Measurements from ENCODE around the gene FA2H. TPM values are rescaled to one million over a fixed set of nuclear protein-coding genes. Genes with fewer than 3 reads are reported as not detected.

FA2H gene
- total and polyA plus RNA-seq, 10 of the 15 experiments (the other 5 are each of a cell fraction or from before 2014, with no cell fraction given) = 0.05 to 0.73 (median 0.51) TPM; not detected in 3

DNA sequence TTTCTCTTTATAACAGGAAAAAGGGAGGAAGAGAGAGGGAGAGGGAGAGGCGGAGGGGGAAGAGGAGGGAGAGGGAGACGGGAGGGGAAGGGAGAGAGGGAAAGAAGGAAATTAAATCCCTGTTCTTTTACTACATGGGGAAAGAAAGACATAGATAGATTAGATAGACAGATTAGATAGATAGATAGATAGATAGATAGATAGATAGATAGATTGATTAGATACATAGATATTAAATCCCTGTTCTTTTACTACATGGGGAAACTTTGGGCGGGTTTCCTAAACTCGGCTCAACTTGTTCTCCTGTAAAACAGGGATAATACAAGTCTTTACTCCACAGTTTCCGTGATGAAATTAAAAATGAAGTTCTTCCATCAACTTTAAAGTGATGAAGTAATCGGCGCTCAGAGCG lies 108.6 kb downstream of the FA2H start:
- Histone ChIP-seq H3K79me2 (ENCODE audit: control insufficient read depth, insufficient read depth, low read length) (peaks cover 52% of the 10 kb centered on the region), H3K4me1 (ENCODE audit: control insufficient read depth, insufficient read depth, low read length) (peaks cover 5% of the 10 kb centered on the region), H3K27me3 (replicated peaks in 1 of 2; ENCODE audit: control insufficient read depth in 2 of 2, insufficient read depth in 2 of 2, low read length in 1 of 2) (no peaks in the 10 kb centered on the region), H3K36me3 (ENCODE audit: control insufficient read depth in 2 of 2, insufficient read depth in 2 of 2, low read length in 1 of 2) (peaks cover 2 to 28% of the 10 kb centered on the region in 2 experiments), H3K27ac (ENCODE audit: control insufficient read depth, insufficient read depth) (peak overlapping the region; percentile 87), H2AFZ (ENCODE audit: control insufficient read depth, low read depth, low read length) (no peak overlapping the region), H4K20me1 (ENCODE audit: control insufficient read depth, insufficient read depth) (no peaks in the 10 kb centered on the region), H3K9ac (ENCODE audit: control insufficient read depth, insufficient read depth, low read length) (peak overlapping the region; percentile 95), H3K4me3 (peak overlapping the region; percentile 76), H3K4me2 (ENCODE audit: control insufficient read depth, insufficient read depth) (peak overlapping the region; percentile 71), H3K9me3 (replicated peaks; ENCODE audit: control insufficient read depth, insufficient read depth, low read length) (no peaks in the 10 kb centered on the region)
- ATAC-seq = no peak
- no peak for TF ChIP-seq TBL1XR1 (IDR thresholded peaks at IDR 0.05; ENCODE audit: low read depth, low read length)
- intact Hi-C loops (cut with micrococcal nuclease; ENCODE audit: unreplicated experiment) = loop anchor here (2.0 kb wide), 1 partner anchor 33 kb away; no protein-coding TSS in a partner anchor
- BruUV-seq (replicated peaks) = no TSS peak
- in situ Hi-C loops (cut with MboI) = no loop called here
- POLR2A ChIA-PET = interaction anchor here (1.1 to 3.4 kb wide), 4 partner anchors 9 to 33 kb away, joined by 5 to 28 read pairs (median 16); partner anchors contain the start of gene MLKL
- 1% methylated on average over 7 of the region's 8 CpGs for WGBS (ENCODE audit: insufficient coverage, insufficient replicate concordance, low lambda C conversion rate, missing lambda C conversion rate)
- RAD21 ChIA-PET (ENCODE audit: unreplicated experiment) = interaction anchor here (1.5 to 1.6 kb wide), 2 partner anchors 9 to 197 kb away, joined by 4 to 6 read pairs; no protein-coding TSS in a partner anchor
- SMC1A ChIA-PET (ENCODE audit: uncharacterized antibody, unreplicated experiment) = interaction anchor here (0.9 to 1.7 kb wide), 3 partner anchors 30 to 180 kb away, joined by 4 to 7 read pairs (median 4); no protein-coding TSS in a partner anchor
- no peak for FAIRE-seq
- no peak for DNase-seq (ENCODE audit: low read depth, low spot score)
- CTCF ChIA-PET = interaction anchor here (2.4 to 2.8 kb wide), 2 partner anchors 14 to 33 kb away, joined by 5 to 14 read pairs; no protein-coding TSS in a partner anchor

Other genes with a start within 250 kb of the FA2H start
- 27.0 and 31.0 TPM in 2 replicates for gene GLG1, start 167.7 kb downstream of the FA2H start, total RNA-seq (2014; rRNA removed)
- gene GLG1, start 167.7 kb downstream of the FA2H start, total RNA-seq (2014; rRNA removed; fragmentation: Illumina TruSeq; extraction: Trizol) = 28.5 and 29.0 TPM in 2 replicates
- 41.9 and 45.5 TPM in 2 replicates for gene GLG1, start 167.7 kb downstream of the FA2H start, total RNA-seq (2021)
- gene GLG1, start 167.7 kb downstream of the FA2H start, polyA plus RNA-seq (2011; rRNA removed) = 32.4 and 42.4 TPM in 2 replicates
- 24.3 and 27.4 TPM in 2 replicates for gene GLG1, start 167.7 kb downstream of the FA2H start, polyA plus RNA-seq (2014; fragmentation: Illumina TruSeq; extraction: Trizol)
- gene GLG1, start 167.7 kb downstream of the FA2H start, polyA plus RNA-seq (2014; fragmentation: Nextera tagmentation; extraction: Ambion mirVana) = 1 to 10 TPM; 7.6 to 9.6 TPM
- gene GLG1, start 167.7 kb downstream of the FA2H start, polyA plus RNA-seq (2014; rRNA removed) = 22.4 and 24.5 TPM in 2 replicates
- 10 to 100 TPM; 41.0 to 49.4 TPM for gene GLG1, start 167.7 kb downstream of the FA2H start, polyA plus RNA-seq (2016; fragmentation: Nextera tagmentation; extraction: Ambion mirVana)
- gene RFWD3, start 107.9 kb downstream of the FA2H start, total RNA-seq (2014; rRNA removed) = 52.0 and 53.5 TPM in 2 replicates
- 52.1 and 53.3 TPM in 2 replicates for gene RFWD3, start 107.9 kb downstream of the FA2H start, total RNA-seq (2014; rRNA removed; fragmentation: Illumina TruSeq; extraction: Trizol)
- gene RFWD3, start 107.9 kb downstream of the FA2H start, total RNA-seq (2021) = 73.5 and 78.5 TPM in 2 replicates
- gene RFWD3, start 107.9 kb downstream of the FA2H start, polyA plus RNA-seq (2011; rRNA removed) = 52.6 and 52.8 TPM in 2 replicates
- 54.7 and 56.5 TPM in 2 replicates for gene RFWD3, start 107.9 kb downstream of the FA2H start, polyA plus RNA-seq (2014; fragmentation: Illumina TruSeq; extraction: Trizol)
- 10 to 100 TPM; 10.7 to 16.3 TPM for gene RFWD3, start 107.9 kb downstream of the FA2H start, polyA plus RNA-seq (2014; fragmentation: Nextera tagmentation; extraction: Ambion mirVana)
- gene RFWD3, start 107.9 kb downstream of the FA2H start, polyA plus RNA-seq (2014; rRNA removed) = 45.8 and 50.4 TPM in 2 replicates
- 10 to 100 TPM; 46.7 to 50.1 TPM for gene RFWD3, start 107.9 kb downstream of the FA2H start, polyA plus RNA-seq (2016; fragmentation: Nextera tagmentation; extraction: Ambion mirVana)
- gene MLKL, start 74.0 kb downstream of the FA2H start, total RNA-seq (2014; rRNA removed) = 10.2 and 12.5 TPM in 2 replicates
- 11.6 and 12.2 TPM in 2 replicates for gene MLKL, start 74.0 kb downstream of the FA2H start, total RNA-seq (2014; rRNA removed; fragmentation: Illumina TruSeq; extraction: Trizol)
- 11.6 and 12.0 TPM in 2 replicates for gene MLKL, start 74.0 kb downstream of the FA2H start, total RNA-seq (2021)
- gene MLKL, start 74.0 kb downstream of the FA2H start, polyA plus RNA-seq (2011; rRNA removed) = 14.5 and 15.0 TPM in 2 replicates
- 13.3 and 16.1 TPM in 2 replicates for gene MLKL, start 74.0 kb downstream of the FA2H start, polyA plus RNA-seq (2014; fragmentation: Illumina TruSeq; extraction: Trizol)
- 1 to 10 TPM; 3.8 to 5.2 TPM for gene MLKL, start 74.0 kb downstream of the FA2H start, polyA plus RNA-seq (2014; fragmentation: Nextera tagmentation; extraction: Ambion mirVana)
- gene MLKL, start 74.0 kb downstream of the FA2H start, polyA plus RNA-seq (2014; rRNA removed) = 11.5 and 12.0 TPM in 2 replicates
- gene MLKL, start 74.0 kb downstream of the FA2H start, polyA plus RNA-seq (2016; fragmentation: Nextera tagmentation; extraction: Ambion mirVana) = 10 to 100 TPM in 1 of 2 experiments, 1 to 10 TPM in 1; 9.9 to 10.9 TPM
- gene WDR59, start 210.3 kb upstream of the FA2H start, total RNA-seq (2014; rRNA removed) = 23.7 and 24.3 TPM in 2 replicates
- 17.2 and 19.0 TPM in 2 replicates for gene WDR59, start 210.3 kb upstream of the FA2H start, total RNA-seq (2014; rRNA removed; fragmentation: Illumina TruSeq; extraction: Trizol)
- gene WDR59, start 210.3 kb upstream of the FA2H start, total RNA-seq (2021) = 54.9 and 62.0 TPM in 2 replicates
- 64.5 and 78.4 TPM in 2 replicates for gene WDR59, start 210.3 kb upstream of the FA2H start, polyA plus RNA-seq (2011; rRNA removed)
- gene WDR59, start 210.3 kb upstream of the FA2H start, polyA plus RNA-seq (2014; fragmentation: Illumina TruSeq; extraction: Trizol) = 31.1 and 32.7 TPM in 2 replicates
- gene WDR59, start 210.3 kb upstream of the FA2H start, polyA plus RNA-seq (2014; fragmentation: Nextera tagmentation; extraction: Ambion mirVana) = 10 to 100 TPM in 1 of 2 experiments, 1 to 10 TPM in 1; 9.7 to 11.5 TPM
- 35.1 and 37.7 TPM in 2 replicates for gene WDR59, start 210.3 kb upstream of the FA2H start, polyA plus RNA-seq (2014; rRNA removed)
- 10 to 100 TPM; 19.9 to 25.3 TPM for gene WDR59, start 210.3 kb upstream of the FA2H start, polyA plus RNA-seq (2016; fragmentation: Nextera tagmentation; extraction: Ambion mirVana)
- gene ZNRF1, start 224.2 kb upstream of the FA2H start, total RNA-seq (2014; rRNA removed) = 15.6 and 16.3 TPM in 2 replicates
- gene ZNRF1, start 224.2 kb upstream of the FA2H start, total RNA-seq (2014; rRNA removed; fragmentation: Illumina TruSeq; extraction: Trizol) = 6.1 and 7.1 TPM in 2 replicates
- gene ZNRF1, start 224.2 kb upstream of the FA2H start, total RNA-seq (2021) = 24.2 and 25.9 TPM in 2 replicates
- 12.1 and 19.7 TPM in 2 replicates for gene ZNRF1, start 224.2 kb upstream of the FA2H start, polyA plus RNA-seq (2011; rRNA removed)
- 7.8 and 14.4 TPM in 2 replicates for gene ZNRF1, start 224.2 kb upstream of the FA2H start, polyA plus RNA-seq (2014; fragmentation: Illumina TruSeq; extraction: Trizol)
- 10 to 100 TPM; 12.0 to 14.2 TPM for gene ZNRF1, start 224.2 kb upstream of the FA2H start, polyA plus RNA-seq (2014; fragmentation: Nextera tagmentation; extraction: Ambion mirVana)
- gene ZNRF1, start 224.2 kb upstream of the FA2H start, polyA plus RNA-seq (2014; rRNA removed) = 23.0 and 26.4 TPM in 2 replicates
- 1 to 10 TPM; 5.8 to 6.7 TPM for gene ZNRF1, start 224.2 kb upstream of the FA2H start, polyA plus RNA-seq (2016; fragmentation: Nextera tagmentation; extraction: Ambion mirVana)